C1 segment of cervical spinal cord (tissue), 14 donors: ENCODE measurements around the gene TMEM40.
"Not testable (repeated sequence)": the region's sequence is repeated elsewhere in the genome, so short reads cannot be mapped to it uniquely, and the experiment has no call there.

Experiments
- DNase-seq, 14 donors: peaks; one replicate each; lab custom pipeline; 2025; lab: John Stamatoyannopoulos, UW

Gene TMEM40

DNA sequence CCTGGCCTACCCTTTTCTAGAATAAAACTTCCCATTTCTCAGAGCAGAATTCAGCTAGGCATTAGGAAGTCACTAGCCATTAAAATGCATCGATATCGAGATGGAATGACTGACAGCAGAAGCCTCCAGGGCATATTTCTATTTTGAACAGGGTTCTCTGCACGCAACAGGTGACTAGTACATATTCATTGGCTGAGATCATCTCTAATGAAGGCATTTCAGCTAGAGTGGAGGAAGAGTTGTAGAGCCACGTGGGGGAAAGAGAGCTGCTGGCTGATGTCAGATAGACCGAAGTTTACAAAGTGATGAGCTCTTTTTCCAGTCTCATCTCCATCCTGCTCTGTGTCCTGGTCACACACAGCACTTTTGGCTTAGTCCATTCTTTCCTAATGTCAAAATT lies 7.5 kb downstream of the TMEM40 start:
- DNase-seq, result no peak

DNA sequence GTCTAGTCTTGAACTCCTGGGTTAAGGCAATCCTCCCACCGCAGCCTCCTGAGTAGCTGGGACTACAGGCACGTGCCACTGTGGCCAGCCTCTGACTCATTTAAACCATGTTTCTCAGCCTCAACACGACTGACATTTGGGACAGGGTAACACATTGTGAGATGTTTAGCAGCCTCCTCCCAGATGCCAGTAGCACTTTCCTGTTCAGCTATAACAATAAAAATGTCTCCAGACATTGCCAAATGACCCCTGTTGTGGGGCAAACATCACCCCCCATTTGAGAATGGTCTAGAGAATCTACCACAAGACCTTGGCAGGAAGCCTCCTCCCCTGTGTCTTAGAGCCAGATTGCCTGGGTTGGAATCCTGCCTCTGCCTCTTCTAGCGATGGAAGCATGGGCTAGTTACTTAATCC lies 8.4 kb downstream of the TMEM40 start:
- peak in 1 of 14 donors; percentile 11 for DNase-seq

DNA sequence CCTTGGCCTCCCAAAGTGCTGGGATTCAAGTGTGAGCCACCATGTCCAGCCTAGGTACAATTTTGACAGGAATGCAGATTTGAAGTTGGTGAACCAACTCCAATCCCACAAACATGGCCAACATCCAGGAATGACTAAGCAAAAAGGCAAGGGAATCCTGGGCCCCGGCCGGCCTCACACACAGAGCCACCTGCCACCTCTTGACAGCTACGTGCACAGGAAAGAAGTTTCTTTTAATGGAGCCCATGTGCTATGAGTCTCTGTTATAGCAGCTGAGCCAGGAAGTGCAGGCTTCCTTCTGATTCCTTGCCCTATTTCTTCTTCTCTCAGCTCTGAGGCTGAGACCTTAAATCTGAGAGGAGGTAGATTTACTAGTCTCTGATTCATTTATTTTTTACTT lies 8.8 kb downstream of the TMEM40 start:
- DNase-seq, result peak in 2 of 14 donors; percentile 9 to 75

DNA sequence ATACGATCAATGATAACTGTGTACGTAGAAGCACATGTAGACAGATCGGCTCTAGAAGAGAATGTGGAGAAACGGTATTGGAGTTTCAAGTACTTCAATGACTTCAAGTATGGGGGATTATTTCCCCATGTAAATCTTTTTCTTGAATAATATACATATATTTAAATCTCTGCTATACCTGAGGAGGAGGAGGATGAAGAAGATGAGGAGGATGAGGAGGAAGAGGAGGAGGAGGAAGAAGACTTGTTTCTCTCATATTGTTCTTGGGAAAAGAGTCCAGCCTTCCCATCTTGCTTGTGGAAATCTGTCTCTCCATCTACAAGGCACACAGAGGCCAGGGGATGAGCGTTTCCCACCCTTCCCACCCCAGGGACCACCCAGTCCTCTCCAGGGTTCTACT lies 10.6 kb downstream of the TMEM40 start:
- no peak for DNase-seq

DNA sequence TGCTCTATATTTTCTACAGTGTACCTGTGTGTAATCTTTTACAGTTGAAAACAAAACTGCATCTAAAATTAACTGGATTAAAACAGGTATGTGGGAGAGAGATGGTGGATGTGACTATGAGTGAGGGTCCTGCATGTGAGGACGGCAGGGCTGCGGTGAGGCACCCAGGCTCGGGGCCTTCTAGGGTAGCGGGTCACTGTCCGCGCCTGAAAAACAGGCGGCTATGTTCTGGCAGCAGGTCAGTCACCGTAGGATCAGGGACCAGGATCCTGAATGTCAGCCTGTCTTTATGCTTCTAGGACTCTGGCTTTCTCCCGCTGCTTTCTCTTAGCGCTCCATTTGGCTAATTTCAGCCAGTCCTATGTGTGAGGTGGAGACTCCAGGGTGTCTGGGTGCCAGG lies 12.6 kb downstream of the TMEM40 start:
- DNase-seq, result no peak

DNA sequence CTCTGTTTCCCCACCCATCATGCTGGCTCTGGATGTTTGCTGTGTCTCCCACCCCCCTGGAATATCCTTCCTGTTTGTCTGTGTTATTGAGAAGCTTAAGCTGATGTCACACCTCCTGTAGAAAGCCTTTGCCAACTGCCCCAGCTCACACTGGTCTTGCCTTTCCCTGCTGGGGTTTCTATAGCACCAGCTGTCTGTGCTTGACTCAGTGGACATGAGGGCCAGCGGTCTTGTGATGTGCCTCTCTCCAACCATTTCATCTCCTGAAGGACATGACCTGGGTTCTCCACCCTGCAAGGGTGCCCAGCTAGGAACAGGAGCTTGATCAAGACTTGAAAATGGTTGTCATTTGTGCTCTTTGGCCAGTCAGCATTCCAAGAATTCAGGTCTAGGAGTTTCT lies 14.7 kb downstream of the TMEM40 start:
- DNase-seq, result no peak

DNA sequence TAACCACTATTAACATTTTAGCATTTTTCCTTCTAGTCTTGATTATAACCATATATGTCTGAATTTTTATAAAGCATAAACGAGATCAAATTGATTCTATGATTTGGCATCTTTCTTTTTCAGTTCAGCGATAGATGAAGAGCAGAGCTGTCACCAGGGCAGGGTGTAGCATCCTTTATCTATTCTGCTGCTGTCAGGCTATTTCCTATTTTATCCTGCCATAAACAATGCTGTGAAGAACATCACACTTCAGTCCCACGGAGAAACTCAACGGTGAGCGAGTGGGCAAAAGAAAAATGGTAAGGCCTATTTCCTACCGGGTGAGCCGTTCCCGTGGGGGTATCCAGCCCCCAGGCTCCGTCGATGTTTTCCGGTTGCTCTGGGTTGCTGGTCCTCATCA lies 15.5 kb downstream of the TMEM40 start:
- no peak for DNase-seq

DNA sequence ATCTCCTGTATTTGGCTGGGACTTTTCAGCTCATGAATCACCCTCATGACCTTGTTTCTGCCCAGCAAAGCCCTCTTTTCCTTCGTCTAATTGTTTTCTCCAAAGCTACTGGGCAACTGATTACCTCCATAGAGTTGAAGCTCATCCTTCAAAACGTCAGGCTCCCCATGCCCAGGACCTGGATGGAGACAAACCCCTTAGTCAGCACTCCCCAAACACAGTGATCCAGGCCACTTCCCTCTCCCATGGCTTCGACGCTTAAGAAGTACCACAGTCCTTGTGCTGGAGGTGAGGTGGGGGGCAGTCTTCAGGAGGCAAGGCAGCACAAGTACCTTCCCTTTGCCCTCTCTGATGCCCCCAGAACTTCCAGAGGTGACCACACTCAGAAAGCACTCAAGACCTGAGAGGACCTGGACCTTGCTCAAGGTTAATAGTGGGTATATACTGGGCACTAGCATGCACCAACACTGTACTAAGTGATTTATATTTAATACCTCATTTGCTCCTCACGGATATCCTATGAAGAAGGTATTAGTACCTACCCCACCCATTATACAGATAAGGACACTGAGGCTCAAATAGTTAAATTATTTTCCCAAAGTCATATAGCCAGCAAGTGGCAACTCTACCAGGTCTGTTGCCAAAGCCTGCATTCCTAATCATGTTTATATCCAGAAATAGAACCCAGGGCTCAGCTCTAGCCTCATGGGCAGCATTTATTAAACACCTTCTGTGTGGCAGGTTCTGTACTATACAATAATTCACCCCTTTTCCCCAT lies 16.5 kb downstream of the TMEM40 start:
- DNase-seq, result no peak

DNA sequence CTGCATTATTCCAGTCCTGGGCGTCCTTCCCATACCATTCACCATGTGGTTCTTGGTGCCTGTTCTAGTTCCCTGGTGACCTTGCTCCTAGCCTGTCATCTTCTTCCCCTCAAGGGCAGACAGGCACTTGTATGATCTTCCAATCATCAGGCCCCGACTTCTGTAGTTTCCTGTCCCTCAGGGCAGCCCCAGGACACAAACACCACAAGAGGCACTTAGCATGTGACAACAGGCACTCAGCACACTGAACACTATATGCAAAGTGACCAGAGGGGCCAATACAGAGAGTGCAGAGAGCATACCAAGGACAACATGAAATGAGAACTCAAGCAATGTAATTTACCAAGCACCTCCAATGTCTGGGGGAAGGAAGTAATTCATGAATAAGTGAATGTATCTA lies 17.9 kb downstream of the TMEM40 start:
- DNase-seq, result no peak

DNA sequence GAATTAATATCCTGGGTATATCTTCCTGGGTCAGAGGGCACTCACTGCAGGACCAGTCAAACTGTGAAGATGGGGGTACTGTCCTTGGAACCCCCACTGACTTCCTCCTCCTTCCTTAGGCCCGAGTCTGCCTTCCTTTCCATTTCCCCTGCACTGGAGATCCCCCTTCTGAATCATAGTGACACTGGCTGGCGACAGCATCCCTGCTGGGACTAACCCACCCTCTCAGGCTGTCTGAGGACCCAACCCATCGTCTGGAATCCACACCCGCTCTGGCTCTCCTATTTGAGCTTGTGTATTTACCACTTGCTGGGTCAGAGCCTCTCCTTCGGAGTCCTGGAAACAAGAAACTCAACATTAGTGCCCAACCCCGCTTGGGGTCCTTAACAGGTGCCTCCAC lies 21.2 kb downstream of the TMEM40 start:
- no peak for DNase-seq

DNA sequence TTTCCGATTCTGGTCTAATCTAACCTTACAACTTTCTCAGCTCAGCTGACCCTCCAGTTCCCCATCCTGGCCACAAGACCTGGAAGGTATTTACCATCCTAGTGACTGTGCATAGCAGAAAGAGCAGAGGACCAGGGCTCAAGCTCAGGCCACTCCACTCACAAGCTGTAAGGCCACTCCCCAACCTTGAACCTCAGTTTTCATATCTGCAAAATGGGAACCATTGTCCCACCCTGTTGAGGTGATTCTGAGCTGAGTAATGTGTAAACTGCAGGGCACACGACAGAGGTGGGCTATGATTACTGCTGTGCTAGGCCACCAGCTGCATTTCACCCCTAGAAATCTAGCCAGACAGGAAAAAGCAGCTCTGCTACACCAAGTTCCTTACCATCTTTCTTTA lies 21.7 kb downstream of the TMEM40 start:
- no peak for DNase-seq

DNA sequence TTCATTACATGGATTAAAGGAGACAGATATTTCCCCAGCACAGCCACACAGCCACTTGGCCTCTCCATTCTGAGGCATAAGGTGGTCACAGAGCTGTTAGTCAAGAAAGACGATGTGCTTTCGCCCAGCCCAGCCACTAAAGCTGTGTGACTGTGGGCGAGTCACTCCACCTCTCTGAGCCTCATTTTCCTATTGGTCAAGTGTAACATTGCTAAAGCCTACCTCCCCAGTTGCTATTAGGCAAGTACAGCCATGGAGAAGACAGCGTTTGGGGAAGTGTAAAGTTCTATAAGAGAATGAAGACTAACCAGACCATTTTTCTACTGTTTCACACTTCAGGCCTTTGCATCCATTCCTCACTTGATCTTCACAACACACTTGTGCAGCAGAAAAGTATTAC lies 24.1 kb downstream of the TMEM40 start:
- no peak for DNase-seq

DNA sequence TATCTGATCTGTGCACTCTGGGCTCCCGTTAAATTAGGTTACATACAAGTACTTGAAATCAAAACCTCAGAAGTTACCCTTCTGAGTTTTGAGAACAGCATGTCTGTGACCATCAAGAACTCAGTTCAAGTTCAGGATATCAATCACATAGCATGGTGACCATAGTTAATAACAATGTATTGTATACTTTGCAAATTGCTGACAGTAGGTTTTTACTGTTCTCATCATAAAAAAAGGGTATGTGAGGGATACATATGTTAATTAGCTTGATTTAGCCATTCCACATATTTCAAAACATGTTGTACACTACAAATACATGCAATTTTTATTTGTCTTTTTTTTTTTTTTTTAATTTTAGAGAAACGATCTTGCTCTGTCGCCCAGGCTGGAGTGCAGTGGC lies 25.5 kb downstream of the TMEM40 start:
- DNase-seq, result no peak

DNA sequence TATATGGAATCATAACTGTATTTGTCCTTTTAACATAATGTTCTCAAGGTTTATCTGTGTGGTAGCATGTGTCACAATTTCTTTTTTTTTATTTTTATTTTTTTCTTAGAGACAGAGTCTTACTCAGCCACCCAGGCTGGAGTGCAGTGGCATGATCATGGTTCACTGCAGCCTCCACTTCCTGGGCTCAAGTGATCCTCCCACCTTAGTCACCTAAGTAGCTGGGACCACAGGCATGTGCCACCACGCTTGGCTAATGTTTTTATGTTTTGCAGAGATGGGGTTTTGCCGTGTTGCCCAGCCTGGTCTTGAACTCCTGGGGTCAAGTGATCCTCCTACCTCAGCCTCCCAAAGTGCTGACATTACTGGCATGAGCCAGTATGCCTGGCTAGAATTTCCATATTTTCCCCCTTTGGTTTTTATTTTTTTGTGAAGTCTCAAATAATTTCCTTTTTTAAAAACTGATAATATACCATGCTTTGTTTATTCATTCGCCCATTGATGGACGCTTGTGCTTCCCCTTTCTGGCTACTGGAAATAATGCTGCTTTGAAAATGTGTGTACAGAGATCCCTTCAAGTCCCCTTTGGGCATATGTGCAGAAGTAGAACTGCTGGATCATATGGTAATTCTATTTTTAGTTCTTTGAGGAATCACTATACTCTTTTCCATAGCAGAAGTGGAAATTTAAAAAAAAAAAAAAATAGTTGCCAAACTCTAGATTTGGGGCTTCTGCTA lies 28.4 kb downstream of the TMEM40 start:
- DNase-seq, result no peak

DNA sequence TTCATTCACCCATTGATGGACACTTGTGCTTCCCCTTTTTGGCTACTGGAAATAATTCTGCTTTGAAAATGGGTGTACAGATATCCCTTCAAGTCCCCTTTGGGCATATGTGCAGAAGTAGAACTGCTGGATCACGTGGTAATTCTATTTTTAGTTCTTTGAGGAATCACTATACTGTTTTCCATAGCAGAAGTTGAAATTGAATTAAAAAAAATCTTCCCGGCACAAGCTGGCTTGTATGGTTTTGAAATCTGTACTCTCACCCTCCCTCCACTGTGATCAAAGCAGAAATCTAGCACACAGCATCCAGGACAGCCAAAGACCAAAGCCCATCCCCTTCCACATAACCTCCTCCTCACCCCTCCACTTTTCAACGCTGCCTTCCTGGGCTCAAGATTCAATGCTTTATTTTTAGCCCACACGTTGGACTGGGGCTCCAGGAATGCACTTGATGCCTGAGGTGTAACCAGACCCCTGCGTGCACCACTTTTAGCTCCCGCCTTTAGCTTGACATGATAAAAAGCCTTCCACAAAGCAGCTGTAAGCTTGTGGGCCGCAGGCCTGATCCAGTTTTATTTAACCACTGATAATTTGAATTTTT lies 29.9 kb downstream of the TMEM40 start:
- DNase-seq, result no peak

DNA sequence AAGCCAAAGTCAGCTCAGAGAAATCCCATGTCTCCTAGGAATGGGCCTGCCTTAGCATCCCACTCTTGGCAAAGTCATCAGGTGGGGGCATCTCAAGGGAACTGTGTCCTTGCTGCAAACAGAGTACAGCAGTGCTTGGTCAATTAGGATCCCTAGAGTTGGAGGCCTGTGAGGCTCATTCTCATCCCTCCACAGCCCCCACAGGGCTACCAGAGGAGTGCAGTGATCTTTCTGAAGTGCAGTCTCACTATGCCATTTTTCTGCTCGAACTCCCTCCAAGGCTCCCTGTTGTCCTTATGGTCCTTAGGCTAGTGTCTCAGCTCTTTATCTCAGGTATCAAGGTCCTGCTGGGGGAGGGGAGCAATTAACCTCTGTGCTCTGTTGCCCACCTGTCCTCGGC lies 31.1 kb downstream of the TMEM40 start:
- DNase-seq, result no peak

DNA sequence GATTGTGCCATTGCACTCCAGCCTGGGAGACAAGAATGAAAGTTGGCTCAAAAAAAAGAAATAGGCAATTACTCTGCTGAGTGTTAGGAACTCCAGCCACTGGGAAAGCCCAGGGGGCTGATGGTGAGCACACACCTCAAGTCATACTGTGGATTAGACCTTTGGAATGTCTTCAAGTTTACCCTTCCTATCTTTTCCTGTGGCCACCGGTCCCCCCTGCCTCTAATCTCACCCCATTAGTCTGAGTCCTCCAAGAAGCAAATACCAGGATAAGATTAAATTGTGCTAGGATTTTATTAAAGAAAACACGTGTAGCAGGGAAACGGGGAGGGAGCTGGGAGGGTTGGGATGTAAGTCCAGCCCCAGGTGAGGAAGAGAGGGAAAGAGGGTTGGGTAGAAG lies 31.6 kb downstream of the TMEM40 start:
- DNase-seq, result no peak

DNA sequence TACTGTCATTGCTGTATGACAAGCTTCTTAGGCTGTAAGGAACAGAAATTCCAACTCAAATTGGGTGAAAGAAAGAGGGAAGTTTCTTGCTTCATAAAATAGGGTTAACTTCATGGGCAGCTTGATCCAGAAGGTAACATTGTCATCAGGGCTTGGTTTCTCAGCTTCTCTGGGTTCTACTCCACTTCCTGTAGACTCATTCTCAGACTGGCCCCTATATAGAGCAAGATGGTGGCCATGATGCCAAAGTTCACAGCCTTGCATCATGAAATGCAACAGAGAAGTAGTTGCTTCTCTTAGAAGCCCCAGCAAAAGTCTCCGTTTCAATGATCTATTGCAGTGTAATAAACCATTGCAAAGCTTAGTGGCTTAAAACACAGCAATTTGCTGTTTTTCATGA lies 33.6 kb downstream of the TMEM40 start:
- no peak for DNase-seq

DNA sequence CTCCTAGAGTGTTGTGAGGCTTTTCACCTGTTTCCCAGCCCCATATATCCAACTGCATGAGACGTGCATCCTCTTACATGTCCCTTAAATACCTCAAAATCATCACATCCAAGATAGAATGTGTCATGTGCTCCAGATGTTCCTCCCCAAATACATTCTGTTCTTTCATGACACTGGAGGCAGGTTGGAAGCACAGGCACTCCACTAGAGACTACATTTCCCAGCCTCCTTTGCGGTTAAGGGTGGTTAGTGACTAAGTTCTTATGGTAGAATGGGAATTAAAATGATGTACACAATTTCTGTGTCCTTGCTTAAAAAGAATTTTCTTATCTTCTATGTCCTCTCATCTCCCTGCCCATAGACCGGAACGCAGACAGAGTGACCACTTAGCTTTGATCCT lies 34.3 kb downstream of the TMEM40 start:
- no peak for DNase-seq

DNA sequence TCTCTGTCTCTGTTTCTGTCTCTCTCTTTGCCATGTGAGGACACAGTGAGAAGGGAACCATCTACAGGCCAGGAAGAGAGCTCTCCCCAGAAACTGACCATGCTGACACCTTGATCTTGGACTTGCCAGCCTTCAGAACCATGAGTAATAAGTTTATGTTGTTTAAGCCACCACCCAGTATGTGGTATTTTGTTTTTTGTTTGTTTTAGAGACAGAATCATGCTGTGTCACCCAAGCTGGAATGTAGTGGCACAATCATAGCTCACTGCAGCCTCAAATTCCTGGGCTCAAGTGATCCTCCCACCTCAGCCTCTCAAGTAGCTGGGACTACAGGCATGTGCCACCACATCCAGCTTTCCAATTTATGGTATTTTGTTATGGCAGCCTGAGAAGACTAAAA lies 35.7 kb downstream of the TMEM40 start:
- DNase-seq, result not testable (repeated sequence)

DNA sequence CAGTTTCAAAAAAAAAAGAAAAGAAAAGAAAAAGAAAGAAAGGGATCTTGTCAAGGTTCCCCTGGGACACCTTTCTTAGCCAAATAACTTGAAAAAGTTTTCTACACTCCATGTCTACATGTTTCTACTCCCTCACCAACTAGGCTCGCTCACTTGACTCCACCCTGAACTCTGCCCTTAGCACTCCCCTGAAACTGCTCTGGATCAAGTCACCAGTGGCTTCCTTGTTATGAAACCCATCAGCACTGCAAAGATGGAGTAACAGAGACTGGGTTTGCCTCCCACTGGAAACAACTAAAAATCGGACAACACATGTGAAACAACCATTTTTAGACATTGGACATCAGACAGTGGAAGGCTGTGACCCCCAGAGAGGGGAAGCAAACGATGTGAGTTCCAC lies 36.8 kb downstream of the TMEM40 start:
- no peak for DNase-seq

DNA sequence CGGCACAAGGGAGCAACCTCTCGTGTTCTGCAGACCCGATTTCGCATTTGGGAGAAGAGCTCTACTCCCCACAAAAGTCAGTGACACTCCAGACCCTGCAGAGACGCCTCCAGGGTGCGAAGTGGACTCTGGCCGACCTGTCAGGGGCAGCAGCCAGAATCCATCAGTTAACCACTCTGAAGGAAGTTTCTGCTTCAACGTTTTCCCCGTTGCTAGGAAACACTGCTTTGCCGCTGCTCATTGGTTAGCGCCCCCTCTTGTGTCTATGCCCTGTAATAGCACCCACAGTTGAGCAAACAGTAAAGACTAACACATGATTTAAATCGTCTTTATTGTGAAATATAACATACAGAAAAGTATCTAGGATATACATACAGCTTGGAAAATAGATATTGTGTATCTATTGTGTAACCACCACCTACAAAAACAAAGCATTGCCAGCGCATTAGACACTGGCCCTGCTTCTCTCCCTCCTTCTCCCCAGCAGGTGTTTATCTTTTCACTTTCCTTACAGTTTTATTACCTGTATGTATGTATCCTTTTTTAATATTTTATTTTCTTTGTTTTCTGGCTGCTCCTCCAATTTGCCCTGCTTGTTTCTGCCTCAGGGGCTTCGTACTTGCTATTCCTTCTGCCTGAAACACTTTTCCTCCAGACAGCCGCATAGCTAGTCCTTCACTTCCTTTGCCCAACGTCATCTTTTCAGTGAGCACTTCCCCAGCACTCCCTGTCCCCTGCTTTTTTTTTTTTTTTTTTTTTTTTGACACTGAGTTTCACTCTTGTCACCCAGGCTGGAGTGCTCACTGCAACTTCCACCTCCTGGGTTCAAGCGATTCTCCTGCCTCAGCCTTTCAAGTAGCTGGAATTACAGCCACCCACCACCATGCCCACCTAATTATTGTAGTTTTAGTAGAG lies 38.8 kb downstream of the TMEM40 start:
- DNase-seq, result peak in 13 of 14 donors; percentile 1 to 57 (median 34)
